Osteocyte (in vitro differentiated cells): ENCODE results near the gene ZC3H8. TPM values are rescaled to one million over a fixed set of nuclear protein-coding genes. Genes with fewer than 3 reads are reported as not detected.
"Not testable (repeated sequence)": the region's sequence is repeated elsewhere in the genome, so short reads cannot be mapped to it uniquely, and the experiment has no call there.

Experiments used
- DNase-seq: peaks from one replicate; pipeline ENCODE4 v3.0.0; 2021; ENCODE audit warnings: mixed read lengths; ENCODE audit not compliant: unreplicated experiment; ENCODE audit errors: extremely low spot score
- H3K27ac Mint-ChIP-seq: one replicate; pipeline ENCODE4 v1.8.0; 2021; ENCODE audit warnings: mild to moderate bottlenecking, mixed read lengths; ENCODE audit not compliant: unreplicated experiment
- H3K27me3 Mint-ChIP-seq: one replicate; pipeline ENCODE4 v1.8.0; 2021; ENCODE audit warnings: mixed read lengths; ENCODE audit not compliant: unreplicated experiment
- H3K36me3 Mint-ChIP-seq: one replicate; pipeline ENCODE4 v1.8.0; 2021; ENCODE audit warnings: mixed read lengths; ENCODE audit not compliant: unreplicated experiment
- H3K4me1 Mint-ChIP-seq: one replicate; pipeline ENCODE4 v1.8.0; 2021; ENCODE audit warnings: mixed read lengths; ENCODE audit not compliant: unreplicated experiment
- H3K4me3 Mint-ChIP-seq: one replicate; pipeline ENCODE4 v1.8.0; 2021; ENCODE audit warnings: mild to moderate bottlenecking, moderate library complexity, mixed read lengths; ENCODE audit not compliant: unreplicated experiment
- H3K9me3 Mint-ChIP-seq: one replicate; pipeline ENCODE4 v1.8.0; 2021; ENCODE audit warnings: mixed read lengths; ENCODE audit not compliant: unreplicated experiment
- total RNA-seq: library from RNA; stranded (reverse); gene quantifications from 2 replicates; pipeline ENCODE4 v1.2.1, GENCODE V29; 2021
- TF ChIP-seq, protein P1 (sequence below): fragments of 200-600 bp; sonication (generic); IDR thresholded peaks from 2 replicates; pipeline ENCODE4 v1.5.0; 2021; ENCODE audit warnings: antibody characterized with exemption, mild to moderate bottlenecking, moderate library complexity

Gene ZC3H8
- total RNA-seq, 1 donor from 2014 or later = 9.9 TPM

DNA sequence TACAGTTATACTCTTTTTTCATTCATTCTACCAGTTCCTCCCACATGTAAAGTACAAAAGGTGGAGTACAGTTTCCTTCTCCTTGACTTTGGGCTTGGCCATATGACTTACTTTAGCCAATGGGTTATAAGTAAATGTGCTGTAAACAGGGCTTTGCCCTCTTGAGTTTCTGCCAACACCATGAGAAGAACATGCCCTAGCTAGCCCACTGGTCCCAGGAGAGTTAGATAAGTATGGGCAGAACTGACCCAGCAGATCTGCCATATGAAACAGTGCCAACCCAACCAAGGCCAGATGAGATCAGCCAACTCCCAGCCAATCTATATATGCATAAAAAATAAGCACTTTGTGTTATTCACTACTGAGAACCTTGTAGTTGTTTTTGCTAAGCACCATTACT is 25.5 kb downstream of the ZC3H8 start:
- Mint-ChIP-seq H3K36me3 (peaks cover 21% of the 10 kb centered on the region), H3K9me3 (no peaks in the 10 kb centered on the region), H3K27me3 (no peaks in the 10 kb centered on the region), H3K4me1 (peaks cover 10% of the 10 kb centered on the region), H3K4me3 (no peak overlapping the region), H3K27ac (no peak overlapping the region)
- DNase-seq = no peak
- TF ChIP-seq, protein P1, sequence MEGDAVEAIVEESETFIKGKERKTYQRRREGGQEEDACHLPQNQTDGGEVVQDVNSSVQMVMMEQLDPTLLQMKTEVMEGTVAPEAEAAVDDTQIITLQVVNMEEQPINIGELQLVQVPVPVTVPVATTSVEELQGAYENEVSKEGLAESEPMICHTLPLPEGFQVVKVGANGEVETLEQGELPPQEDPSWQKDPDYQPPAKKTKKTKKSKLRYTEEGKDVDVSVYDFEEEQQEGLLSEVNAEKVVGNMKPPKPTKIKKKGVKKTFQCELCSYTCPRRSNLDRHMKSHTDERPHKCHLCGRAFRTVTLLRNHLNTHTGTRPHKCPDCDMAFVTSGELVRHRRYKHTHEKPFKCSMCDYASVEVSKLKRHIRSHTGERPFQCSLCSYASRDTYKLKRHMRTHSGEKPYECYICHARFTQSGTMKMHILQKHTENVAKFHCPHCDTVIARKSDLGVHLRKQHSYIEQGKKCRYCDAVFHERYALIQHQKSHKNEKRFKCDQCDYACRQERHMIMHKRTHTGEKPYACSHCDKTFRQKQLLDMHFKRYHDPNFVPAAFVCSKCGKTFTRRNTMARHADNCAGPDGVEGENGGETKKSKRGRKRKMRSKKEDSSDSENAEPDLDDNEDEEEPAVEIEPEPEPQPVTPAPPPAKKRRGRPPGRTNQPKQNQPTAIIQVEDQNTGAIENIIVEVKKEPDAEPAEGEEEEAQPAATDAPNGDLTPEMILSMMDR = no peak

DNA sequence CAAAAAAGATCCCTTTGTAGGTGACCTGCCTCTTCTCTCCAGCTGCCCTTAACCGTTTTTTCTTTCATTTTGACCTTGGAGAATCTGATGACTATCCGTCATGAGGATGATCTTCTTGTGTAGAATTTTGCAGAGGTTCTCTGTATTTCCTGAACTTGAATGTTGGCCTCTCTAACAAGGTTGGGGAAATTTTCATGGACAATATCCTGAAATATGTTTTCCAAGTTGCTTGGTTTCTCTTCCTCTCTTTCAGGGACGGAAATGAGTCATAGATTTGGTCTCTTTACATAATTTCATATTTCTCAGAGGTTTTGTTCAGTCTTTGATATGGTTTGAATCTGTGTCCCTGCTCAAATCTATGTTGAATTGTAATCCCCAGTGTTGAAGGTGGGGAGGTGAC is 34.0 kb downstream of the ZC3H8 start:
- no peak overlapping the region for H3K4me3 Mint-ChIP-seq
- no peaks in the 10 kb centered on the region for H3K4me1 Mint-ChIP-seq
- no peak overlapping the region for H3K27ac Mint-ChIP-seq
- no peaks in the 10 kb centered on the region for H3K27me3 Mint-ChIP-seq
- TF ChIP-seq, protein P1 = no peak
- H3K36me3 Mint-ChIP-seq = peaks cover 22% of the 10 kb centered on the region
- H3K9me3 Mint-ChIP-seq = peaks cover 15% of the 10 kb centered on the region
- no peak for DNase-seq

DNA sequence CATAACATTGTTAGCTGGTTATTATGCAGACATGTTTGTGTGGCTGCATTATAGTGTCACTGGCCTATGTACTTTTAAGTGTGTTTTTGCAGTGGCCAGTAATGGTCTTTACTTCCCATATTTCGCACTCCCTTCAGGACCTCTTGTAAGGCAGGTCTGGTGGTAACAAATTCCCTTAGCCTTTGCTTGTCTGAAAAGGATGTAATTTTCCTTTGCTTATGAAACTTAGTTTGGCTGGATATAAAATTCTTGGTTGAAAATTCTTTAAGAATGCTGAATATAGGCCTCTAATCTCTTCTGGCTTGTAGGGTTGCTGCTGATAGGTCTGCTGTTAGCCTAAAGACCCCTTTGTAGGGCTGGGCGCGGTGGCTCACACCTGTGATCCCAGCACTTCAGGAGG is 34.7 kb downstream of the ZC3H8 start:
- no peak overlapping the region for H3K4me3 Mint-ChIP-seq
- no peaks in the 10 kb centered on the region for H3K4me1 Mint-ChIP-seq
- no peak for DNase-seq
- peaks cover 15% of the 10 kb centered on the region for H3K9me3 Mint-ChIP-seq
- no peak overlapping the region for H3K27ac Mint-ChIP-seq
- TF ChIP-seq, protein P1 = no peak
- H3K27me3 Mint-ChIP-seq = no peaks in the 10 kb centered on the region
- peaks cover 22% of the 10 kb centered on the region for H3K36me3 Mint-ChIP-seq

DNA sequence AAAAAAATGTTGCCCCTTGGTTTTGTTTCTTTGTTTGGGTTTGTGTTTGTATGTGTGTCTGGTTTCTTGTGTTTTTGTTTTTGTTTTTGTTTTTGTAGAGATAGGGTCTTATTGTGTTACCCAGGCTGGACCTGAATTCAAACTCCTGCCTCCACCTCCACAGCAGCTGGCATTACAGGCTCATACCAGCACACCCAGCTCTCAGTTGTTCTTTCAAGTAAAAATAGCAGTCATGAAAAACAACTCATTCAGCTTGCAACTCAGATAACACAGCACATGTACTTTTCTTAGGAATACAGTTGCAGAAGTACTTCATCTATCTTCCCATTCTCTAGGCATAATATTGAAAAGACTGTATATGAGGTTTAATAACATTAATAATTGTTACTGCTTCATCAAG is 37.0 kb downstream of the ZC3H8 start:
- H3K4me1 Mint-ChIP-seq = no peaks in the 10 kb centered on the region
- H3K36me3 Mint-ChIP-seq = peaks cover 25% of the 10 kb centered on the region
- H3K27me3 Mint-ChIP-seq = no peaks in the 10 kb centered on the region
- DNase-seq = no peak
- no peak overlapping the region for H3K4me3 Mint-ChIP-seq
- H3K27ac Mint-ChIP-seq = no peak overlapping the region
- TF ChIP-seq, protein P1 = no peak
- peaks cover 15% of the 10 kb centered on the region for H3K9me3 Mint-ChIP-seq

DNA sequence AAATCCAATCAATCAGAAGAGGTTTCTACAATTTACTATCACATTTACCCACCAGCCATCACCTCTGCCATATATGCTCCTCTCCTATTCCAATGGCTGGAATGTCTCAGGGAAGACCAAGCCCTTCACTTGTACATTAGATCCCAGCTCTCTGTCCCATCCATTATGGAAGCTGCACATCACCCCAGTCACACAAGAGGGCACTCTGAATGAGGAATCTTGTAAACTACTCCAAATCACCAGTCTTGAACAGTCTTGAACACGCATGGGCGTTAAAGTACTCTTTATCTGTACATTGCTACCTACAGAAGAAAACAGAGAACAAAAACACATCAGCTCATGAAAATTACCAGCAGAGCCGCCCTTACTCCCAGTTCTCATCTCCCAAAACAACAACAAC is 38.7 kb downstream of the ZC3H8 start:
- no peaks in the 10 kb centered on the region for H3K4me1 Mint-ChIP-seq
- no peak overlapping the region for H3K27ac Mint-ChIP-seq

DNA sequence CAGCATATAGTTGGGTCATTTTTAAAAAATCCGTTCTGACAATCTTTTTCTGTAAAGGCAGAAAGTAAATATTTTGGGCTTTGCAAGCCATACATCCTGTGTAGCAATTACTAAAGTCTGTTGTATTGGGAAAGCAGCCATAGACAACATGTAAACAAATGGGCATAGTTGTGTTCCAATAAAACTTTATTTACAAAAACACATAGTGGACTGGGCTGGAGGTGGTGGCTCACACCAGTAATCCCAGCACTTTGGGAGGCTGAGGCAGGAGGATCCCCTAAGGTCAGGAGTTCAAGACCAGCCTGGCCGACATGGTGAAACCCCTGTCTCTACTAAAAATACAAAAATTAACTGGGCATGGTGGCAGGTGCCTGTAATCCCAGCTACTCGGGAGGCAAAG is 46.9 kb downstream of the ZC3H8 start:
- Mint-ChIP-seq H3K9me3 (peaks cover 34% of the 10 kb centered on the region), H3K36me3 (peaks cover 12% of the 10 kb centered on the region)
- H3K27me3 Mint-ChIP-seq, H3K4me1 Mint-ChIP-seq, H3K4me3 Mint-ChIP-seq, DNase-seq, H3K27ac Mint-ChIP-seq: not testable (repeated sequence)

More for the DNA sequence above, 38.7 kb downstream of the ZC3H8 start:
- H3K27me3 Mint-ChIP-seq = no peaks in the 10 kb centered on the region
- no peak for DNase-seq
- peaks cover 18% of the 10 kb centered on the region for H3K36me3 Mint-ChIP-seq
- peaks cover 5% of the 10 kb centered on the region for H3K9me3 Mint-ChIP-seq
- no peak overlapping the region for H3K4me3 Mint-ChIP-seq
- TF ChIP-seq, protein P1 = no peak
